HG03469 (cell line): ENCODE data around the gene PRPF8.
"Not testable (repeated sequence)": the region's sequence is repeated elsewhere in the genome, so short reads cannot be mapped to it uniquely, and the experiment has no call there.

Experiments
- ATAC-seq: cut with Tn5 transposase; IDR thresholded peaks from one replicate; pipeline ENCODE4 v1.9.1; 2021; ENCODE audit warnings: mild to moderate bottlenecking, moderate library complexity, moderate number of reproducible peaks; ENCODE audit not compliant: unreplicated experiment

PRPF8 gene

GRCh38 chr17:1716912-1717695 is 32.4 kb upstream of the PRPF8 start:
- peak; percentile 27 for ATAC-seq

DNA sequence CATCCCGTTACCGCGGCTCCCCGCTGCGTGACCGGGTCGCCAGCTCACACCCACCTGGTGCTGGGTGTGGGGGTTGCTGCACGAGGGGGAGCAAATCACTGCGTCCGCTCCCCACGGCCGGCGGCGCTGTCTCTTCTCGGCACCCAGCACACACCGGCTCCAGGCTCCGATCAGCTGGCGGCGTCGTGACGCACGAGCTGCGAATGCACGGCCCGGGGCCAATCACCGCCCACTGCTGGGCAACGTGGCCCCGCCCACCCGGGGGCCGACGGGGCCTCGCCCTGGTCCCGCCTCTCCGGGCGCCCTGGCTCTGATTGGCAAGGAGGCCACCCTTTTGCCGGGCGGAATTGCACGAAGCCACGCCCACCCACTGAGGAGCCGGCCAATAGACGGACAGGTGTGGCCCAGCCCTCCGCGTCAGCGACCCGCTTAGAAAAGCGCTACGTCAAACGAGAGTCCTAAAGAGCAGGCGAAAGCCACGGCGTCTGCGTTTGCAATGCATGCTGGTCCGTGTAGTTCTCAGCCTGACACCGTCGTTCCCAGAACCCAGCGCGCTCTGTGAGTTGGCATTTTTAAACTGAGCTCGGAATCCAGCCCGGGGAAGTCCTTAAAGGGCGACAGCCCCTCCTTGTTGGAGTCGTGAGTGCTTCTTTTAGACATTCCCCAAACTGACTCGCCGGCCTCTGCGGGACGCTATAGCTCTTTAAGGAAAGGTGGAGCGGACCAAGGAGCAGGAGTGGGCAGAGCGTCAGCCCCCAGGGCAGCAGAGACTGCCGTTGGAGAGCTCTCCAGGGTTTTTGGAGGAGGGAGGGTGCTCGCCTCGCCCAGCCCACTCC is 31.6 kb upstream of the PRPF8 start:
- ATAC-seq = peak; percentile 57

DNA sequence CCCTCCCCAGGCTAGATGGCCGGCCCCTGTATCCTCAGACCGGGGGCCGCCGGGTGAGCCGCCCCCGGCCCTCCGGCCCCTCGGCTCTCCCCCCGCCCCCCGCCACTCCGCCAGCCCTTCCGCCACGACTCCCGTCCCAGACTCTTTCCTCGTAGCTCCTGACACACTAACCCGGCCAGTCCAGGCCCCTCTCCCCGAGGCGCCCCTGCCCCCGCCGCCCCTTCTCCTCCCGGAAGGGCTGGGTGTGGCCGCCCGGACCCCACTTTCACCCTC is 31.1 kb upstream of the PRPF8 start:
- no peak for ATAC-seq

GRCh38 chr17:1714980-1715802 is 30.5 kb upstream of the PRPF8 start:
- no peak for ATAC-seq

DNA sequence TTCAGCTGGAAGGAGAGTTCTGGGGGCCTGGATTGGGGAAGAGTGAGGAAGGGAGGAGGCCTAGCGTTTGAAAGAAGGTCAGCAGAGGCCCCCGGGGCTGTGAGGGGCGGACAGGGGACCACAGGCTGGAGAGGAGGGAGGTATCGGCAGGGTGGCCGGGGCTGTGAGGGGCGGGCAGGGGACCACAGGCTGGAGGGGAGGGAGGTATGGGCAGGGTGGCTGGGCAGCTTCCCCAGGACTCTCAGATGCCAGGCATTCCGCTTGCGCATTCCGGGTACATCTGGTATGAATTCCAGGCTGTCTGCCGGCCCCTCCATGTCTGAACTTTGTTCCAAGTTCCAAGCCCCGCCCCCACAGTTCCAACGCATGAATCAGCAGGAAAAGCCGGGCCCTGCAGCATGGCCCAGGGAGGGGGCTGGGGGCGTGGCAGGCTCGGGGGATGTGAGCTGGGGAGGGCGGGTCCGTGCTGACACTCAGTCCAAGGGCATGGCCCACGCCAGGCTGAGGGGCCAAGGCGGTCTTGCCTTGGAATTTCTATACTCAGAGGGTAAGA is 29.8 kb upstream of the PRPF8 start:
- ATAC-seq = no peak

GRCh38 chr17:1713878-1714426 is 29.3 kb upstream of the PRPF8 start:
- no peak for ATAC-seq

DNA sequence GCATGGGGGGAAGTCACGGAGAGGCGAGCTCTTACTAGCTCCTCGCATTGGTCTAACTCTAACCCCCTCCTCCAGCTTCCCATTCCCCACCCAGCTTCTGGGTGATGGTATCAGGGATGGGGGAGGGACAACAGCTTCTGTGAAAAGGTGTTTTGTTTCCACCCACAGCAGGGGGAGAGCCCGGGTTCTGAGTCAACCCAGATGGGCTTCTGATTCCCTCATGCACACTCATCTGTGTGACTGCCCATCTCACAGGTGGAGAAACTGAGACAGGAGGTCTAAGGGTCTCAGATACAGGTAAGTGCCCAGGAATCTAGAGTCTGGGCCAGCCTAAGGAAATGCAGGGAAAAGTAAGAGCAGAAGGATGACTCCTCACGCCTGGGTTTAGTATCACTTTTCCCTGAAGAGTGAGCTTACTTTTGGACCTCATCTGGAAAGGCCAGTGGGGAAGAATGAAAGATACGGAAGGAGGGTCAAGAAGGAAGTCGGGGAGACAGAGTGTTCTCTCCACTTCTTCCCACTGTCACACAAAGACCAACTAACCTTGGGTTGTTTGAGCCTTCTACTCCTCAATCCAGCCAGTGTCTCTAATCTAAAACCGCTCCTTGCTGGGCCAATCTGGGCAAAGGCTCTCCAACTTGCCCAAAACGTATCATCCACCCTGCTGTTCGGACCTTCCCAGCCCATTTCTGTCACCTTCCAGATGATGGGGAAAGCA is 28.7 kb upstream of the PRPF8 start:
- ATAC-seq = no peak

DNA sequence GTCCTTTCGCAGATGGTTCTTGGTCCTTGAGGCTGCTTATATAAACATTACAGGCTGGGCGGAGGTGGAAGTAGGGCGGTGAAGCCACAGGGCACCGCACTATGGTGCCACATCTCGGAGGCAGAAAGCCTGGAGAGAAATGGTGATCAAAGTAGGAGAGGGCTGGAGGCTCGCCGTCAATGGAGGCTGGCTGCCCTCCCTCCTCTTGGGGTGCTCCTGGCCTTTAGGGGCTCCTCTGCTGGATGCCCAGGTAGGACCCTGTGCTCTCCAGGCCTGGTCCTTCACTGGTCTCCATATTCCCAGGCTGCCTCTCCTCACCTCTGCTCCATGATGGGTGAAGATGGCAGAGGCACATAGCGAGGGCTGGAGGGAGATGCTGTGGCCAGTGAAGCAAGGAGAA is 27.6 kb upstream of the PRPF8 start:
- no peak for ATAC-seq

GRCh38 chr17:1711804-1712203 is 27.1 kb upstream of the PRPF8 start:
- no peak for ATAC-seq

GRCh38 chr17:1710807-1711553 is 26.3 kb upstream of the PRPF8 start:
- no peak for ATAC-seq

- no peak for ATAC-seq
Observed at GRCh38 chr17:1709971-1710806, 25.5 kb upstream of the PRPF8 start, which contains the start of gene TLCD2. Gene TLCD2 (minus strand): TSS chr17:1710377. CDS start chr17:1710242, 135 bp downstream.

DNA sequence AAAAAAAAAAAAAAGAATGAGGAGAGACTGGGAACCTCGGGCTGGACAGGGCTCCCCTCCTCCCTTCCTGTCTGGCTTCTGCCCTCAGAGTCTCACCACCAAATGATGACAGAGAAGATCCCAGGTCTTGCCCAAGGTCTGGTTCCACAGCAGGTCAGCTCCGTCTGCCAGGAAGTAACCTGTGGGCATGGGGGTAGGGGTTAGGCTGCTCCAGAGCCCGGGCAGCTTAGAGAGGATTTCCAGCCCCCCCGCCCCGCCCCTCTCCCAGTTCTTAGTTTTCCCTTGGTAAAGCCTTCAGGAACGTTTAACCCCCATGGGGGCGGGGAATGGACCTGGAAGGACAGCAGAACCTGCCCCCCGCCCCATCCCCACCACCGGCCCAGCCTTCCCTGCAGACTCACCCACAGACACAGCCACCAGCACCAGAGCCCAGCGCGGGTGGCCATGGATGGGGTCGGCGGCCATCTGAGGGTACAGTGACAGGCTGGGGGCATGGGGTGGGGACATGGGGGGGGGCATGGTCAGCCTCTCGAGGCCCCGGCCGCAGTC is 24.8 kb upstream of the PRPF8 start:
- ATAC-seq = no peak

DNA sequence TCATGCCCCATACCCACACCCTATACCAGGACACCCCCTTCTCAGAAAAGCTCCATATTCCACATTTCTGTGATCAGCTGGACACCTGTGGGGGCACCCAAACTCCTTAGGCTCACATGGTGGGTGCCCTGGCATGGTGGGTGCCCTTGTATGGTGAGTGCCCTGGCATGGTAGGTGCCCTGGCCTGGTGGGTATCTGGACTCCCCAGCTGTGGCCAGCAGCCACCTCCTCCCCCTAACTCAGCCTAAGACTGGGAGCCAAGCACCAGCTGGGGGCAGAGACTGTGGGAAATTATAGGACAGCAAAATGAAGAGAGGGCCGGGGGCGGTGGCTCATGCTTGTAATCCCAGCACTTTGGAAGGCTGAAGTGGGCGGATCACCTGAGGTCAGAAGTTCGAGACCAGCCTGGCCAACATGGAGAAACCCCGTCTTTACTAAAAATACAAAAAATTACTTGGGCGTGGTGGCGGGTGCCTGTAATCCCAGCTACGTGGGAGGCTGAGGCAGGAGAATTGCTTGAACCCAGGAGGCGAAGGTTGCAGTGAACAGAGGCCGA is 24.2 kb upstream of the PRPF8 start:
- ATAC-seq = not testable (repeated sequence)

DNA sequence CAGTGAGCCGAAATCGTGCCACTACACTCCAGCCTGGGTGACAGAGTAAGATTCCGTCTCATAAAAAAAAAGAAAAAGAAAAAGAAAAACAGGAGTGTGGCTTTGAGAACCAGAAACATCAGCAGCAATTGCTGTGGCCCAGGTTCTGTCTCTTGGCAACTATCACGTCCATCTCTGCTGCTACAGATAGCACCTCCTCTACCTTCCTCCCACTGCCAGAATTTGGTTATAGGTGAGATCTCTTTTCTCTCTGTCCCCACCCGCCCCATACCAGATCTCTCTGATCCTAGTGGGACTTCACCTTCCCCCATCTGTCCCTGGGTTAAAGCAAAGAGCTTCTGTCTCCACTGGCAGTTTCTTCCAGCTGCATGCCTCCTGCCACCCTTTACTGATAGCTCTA is 22.4 kb upstream of the PRPF8 start:
- ATAC-seq = no peak

DNA sequence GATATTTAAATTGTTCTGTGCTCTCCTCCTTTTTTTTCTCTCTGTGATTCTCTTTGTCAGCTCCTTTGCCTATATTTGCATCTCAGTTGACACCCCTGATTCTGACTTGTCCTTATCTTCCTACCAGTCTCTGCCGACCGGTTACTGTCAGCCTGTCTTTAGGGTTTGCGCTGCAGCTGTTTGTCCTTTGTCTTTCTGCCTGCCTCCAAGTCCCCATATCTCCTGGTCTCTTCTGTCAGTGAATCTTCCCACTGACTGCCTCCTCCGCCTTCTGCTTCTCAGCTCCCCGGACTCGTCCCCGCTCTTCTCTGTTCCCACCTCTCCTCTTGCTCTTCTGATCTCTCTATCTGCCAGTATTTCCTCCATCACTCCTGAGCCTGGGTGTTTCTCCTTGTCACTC is 20.3 kb upstream of the PRPF8 start:
- no peak for ATAC-seq

GRCh38 chr17:1703063-1703462 is 18.4 kb upstream of the PRPF8 start:
- no peak for ATAC-seq

GRCh38 chr17:1699891-1700290 is 15.2 kb upstream of the PRPF8 start:
- not testable (repeated sequence) for ATAC-seq

DNA sequence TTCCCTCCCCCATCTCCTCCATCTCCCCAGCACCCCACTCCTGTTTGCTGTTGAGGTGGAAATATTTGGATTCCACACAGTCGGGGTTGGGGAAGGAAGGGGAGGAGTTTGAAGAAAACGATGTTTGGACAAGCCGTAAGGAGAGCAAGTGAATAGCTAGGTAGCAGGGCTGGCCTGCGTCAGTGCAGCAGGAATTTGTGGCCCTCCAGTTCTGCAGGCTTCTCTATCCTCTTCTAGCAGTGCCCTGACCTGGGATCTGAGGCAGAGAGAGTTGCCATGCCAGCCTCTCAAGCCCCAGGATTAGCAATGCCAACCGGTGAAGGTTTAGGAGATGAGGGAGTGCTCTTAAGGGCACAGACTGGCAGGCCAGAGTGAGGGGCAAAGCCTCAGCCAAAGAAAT is 13.0 kb upstream of the PRPF8 start:
- ATAC-seq = no peak
